Activated naive CD8-positive, alpha-beta T cell treated with anti-CD3 and anti-CD28 coated beads for 36 hours (primary cell): ENCODE measurements around the gene PNRC1. TPM values are rescaled to one million over a fixed set of nuclear protein-coding genes. Genes with fewer than 3 reads are reported as not detected.
A peak's percentile ranks its signal among the peaks of the same experiment; 100 is the strongest.

Experiments
- DNase-seq: peaks from one replicate; pipeline ENCODE4 v3.0.0; 2021
- H3K27ac Mint-ChIP-seq: one replicate; pipeline ENCODE4 v1.8.0; 2022; ENCODE audit warnings: mild to moderate bottlenecking, moderate library complexity, mixed read lengths
- H3K27me3 Mint-ChIP-seq: one replicate; pipeline ENCODE4 v1.8.0; 2022; ENCODE audit warnings: mild to moderate bottlenecking, mixed read lengths
- H3K36me3 Mint-ChIP-seq: one replicate; pipeline ENCODE4 v1.8.0; 2021; ENCODE audit warnings: mild to moderate bottlenecking, mixed read lengths
- H3K4me1 Mint-ChIP-seq: one replicate; pipeline ENCODE4 v1.8.0; 2021; ENCODE audit warnings: mixed read lengths
- H3K4me3 Mint-ChIP-seq: one replicate; pipeline ENCODE4 v1.8.0; 2022; ENCODE audit warnings: mild to moderate bottlenecking, moderate library complexity, mixed read lengths
- H3K9me3 Mint-ChIP-seq: one replicate; pipeline ENCODE4 v1.8.0; 2022; ENCODE audit warnings: mixed read lengths
- total RNA-seq, 2 experiments: library from RNA; stranded (reverse); gene quantifications; one replicate each; pipeline ENCODE4 v1.2.3, GENCODE V29; 2021

PNRC1 gene
- total RNA-seq, 2 experiments from 2014 or later = 81.3 to 84.5 TPM

GRCh38 chr6:89073014-89073620, 7.4 kb upstream of the PNRC1 start:
- Mint-ChIP-seq H3K27ac (no peak overlapping the region), H3K4me1 (peaks cover 3% of the 10 kb centered on the region), H3K36me3 (no peaks in the 10 kb centered on the region), H3K4me3 (no peak overlapping the region), H3K9me3 (no peaks in the 10 kb centered on the region), H3K27me3 (peaks cover 4% of the 10 kb centered on the region)
- DNase-seq = no peak

DNA sequence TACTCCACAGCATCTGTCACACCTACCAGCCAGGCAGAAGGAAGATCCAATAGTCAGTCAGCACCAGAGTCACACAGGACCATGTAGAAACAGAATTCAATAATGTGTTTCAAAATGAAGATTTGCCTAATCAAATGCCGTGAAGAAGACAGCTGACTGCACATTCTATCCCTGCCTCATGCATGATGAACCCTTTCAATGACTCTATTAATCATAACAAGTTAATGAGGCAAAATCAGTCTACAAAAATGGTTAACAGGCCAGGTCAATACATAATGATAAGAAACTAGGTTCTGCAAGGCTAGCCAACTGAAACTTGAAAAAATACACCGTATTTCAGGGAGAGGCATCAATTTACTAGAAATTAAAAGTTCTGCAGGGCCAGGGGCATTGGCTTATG, 6.7 kb upstream of the PNRC1 start:
- H3K4me1 Mint-ChIP-seq = peaks cover 5% of the 10 kb centered on the region
- no peak for DNase-seq
- no peaks in the 10 kb centered on the region for H3K36me3 Mint-ChIP-seq
- no peak overlapping the region for H3K4me3 Mint-ChIP-seq
- no peaks in the 10 kb centered on the region for H3K9me3 Mint-ChIP-seq
- H3K27me3 Mint-ChIP-seq = peaks cover 4% of the 10 kb centered on the region
- no peak overlapping the region for H3K27ac Mint-ChIP-seq

GRCh38 chr6:89079511-89080234, 878 bp upstream of the PNRC1 start:
- H3K4me1 Mint-ChIP-seq = peaks cover 18% of the 10 kb centered on the region
- H3K36me3 Mint-ChIP-seq = peaks cover 21% of the 10 kb centered on the region
- H3K27me3 Mint-ChIP-seq = no peaks in the 10 kb centered on the region
- peak overlapping the region; percentile 97 for H3K27ac Mint-ChIP-seq
- DNase-seq = peak; percentile 55
- H3K9me3 Mint-ChIP-seq = no peaks in the 10 kb centered on the region
- peak overlapping the region; percentile 89 for H3K4me3 Mint-ChIP-seq

- peaks cover 31% of the 10 kb centered on the region for H3K36me3 Mint-ChIP-seq
- peak overlapping the region; percentile 89 for H3K4me3 Mint-ChIP-seq
- H3K9me3 Mint-ChIP-seq = no peaks in the 10 kb centered on the region
- peak overlapping the region; percentile 97 for H3K27ac Mint-ChIP-seq
- peaks cover 26% of the 10 kb centered on the region for H3K4me1 Mint-ChIP-seq
- DNase-seq = no peak
- H3K27me3 Mint-ChIP-seq = no peaks in the 10 kb centered on the region
Observed at GRCh38 chr6:89081129-89081422, 525 bp downstream of the PNRC1 start.

GRCh38 chr6:89081423-89082322, 1.1 kb downstream of the PNRC1 start:
- H3K27ac Mint-ChIP-seq = peak overlapping the region; percentile 91
- peak; percentile 98 for DNase-seq
- H3K4me3 Mint-ChIP-seq = peak overlapping the region; percentile 89
- no peaks in the 10 kb centered on the region for H3K9me3 Mint-ChIP-seq
- H3K36me3 Mint-ChIP-seq = peaks cover 34% of the 10 kb centered on the region
- peaks cover 26% of the 10 kb centered on the region for H3K4me1 Mint-ChIP-seq
- no peaks in the 10 kb centered on the region for H3K27me3 Mint-ChIP-seq

- Mint-ChIP-seq H3K9me3 (no peaks in the 10 kb centered on the region), H3K4me1 (peaks cover 28% of the 10 kb centered on the region), H3K4me3 (peak overlapping the region; percentile 85), H3K27ac (peak overlapping the region; percentile 91), H3K36me3 (peaks cover 34% of the 10 kb centered on the region), H3K27me3 (no peaks in the 10 kb centered on the region)
- no peak for DNase-seq
Observed at GRCh38 chr6:89082486-89082891, 1.9 kb downstream of the PNRC1 start.

- H3K36me3 Mint-ChIP-seq = peaks cover 34% of the 10 kb centered on the region
- H3K9me3 Mint-ChIP-seq = no peaks in the 10 kb centered on the region
- peak overlapping the region; percentile 81 for H3K27ac Mint-ChIP-seq
- H3K27me3 Mint-ChIP-seq = no peaks in the 10 kb centered on the region
- peaks cover 26% of the 10 kb centered on the region for H3K4me1 Mint-ChIP-seq
- H3K4me3 Mint-ChIP-seq = peak overlapping the region; percentile 69
- no peak for DNase-seq
Observed at GRCh38 chr6:89084542-89084941, 4.0 kb downstream of the PNRC1 start.

- peak overlapping the region; percentile 81 for H3K27ac Mint-ChIP-seq
- DNase-seq = no peak
- no peaks in the 10 kb centered on the region for H3K9me3 Mint-ChIP-seq
- H3K4me1 Mint-ChIP-seq = peaks cover 26% of the 10 kb centered on the region
- no peaks in the 10 kb centered on the region for H3K27me3 Mint-ChIP-seq
- peak overlapping the region; percentile 69 for H3K4me3 Mint-ChIP-seq
- H3K36me3 Mint-ChIP-seq = peaks cover 34% of the 10 kb centered on the region
Observed at GRCh38 chr6:89084954-89085353, 4.4 kb downstream of the PNRC1 start.

- no peak for DNase-seq
- Mint-ChIP-seq H3K9me3 (no peaks in the 10 kb centered on the region), H3K36me3 (peaks cover 34% of the 10 kb centered on the region), H3K27ac (peak overlapping the region; percentile 18), H3K4me1 (peaks cover 30% of the 10 kb centered on the region), H3K4me3 (no peak overlapping the region), H3K27me3 (no peaks in the 10 kb centered on the region)
Observed at GRCh38 chr6:89085409-89086205, 5.1 kb downstream of the PNRC1 start.

- H3K27me3 Mint-ChIP-seq = no peaks in the 10 kb centered on the region
- peaks cover 33% of the 10 kb centered on the region for H3K4me1 Mint-ChIP-seq
- DNase-seq = no peak
- no peaks in the 10 kb centered on the region for H3K9me3 Mint-ChIP-seq
- H3K27ac Mint-ChIP-seq = no peak overlapping the region
- peaks cover 27% of the 10 kb centered on the region for H3K36me3 Mint-ChIP-seq
- H3K4me3 Mint-ChIP-seq = no peak overlapping the region
Observed at GRCh38 chr6:89087881-89088280, 7.3 kb downstream of the PNRC1 start.

DNA sequence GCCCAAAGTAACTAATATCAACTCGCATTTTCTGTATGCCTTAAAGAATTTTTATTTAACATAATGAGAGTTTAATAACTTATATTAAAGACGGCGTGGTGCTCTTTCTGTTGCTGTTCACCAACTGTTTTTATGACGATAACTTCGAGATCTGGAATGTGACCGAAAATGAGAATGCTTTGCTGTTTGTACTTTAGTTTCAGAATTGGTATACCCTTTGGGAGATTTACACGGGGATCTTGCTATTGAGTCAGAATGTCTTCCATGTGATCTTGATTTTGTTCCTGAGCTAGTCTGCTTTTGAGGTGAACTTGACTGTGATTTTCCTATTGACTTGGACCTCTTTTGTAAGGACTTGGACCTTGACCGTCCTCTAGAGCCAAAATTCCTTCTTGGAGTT, 17.9 kb downstream of the PNRC1 start:
- peaks cover 3% of the 10 kb centered on the region for H3K36me3 Mint-ChIP-seq

DNA sequence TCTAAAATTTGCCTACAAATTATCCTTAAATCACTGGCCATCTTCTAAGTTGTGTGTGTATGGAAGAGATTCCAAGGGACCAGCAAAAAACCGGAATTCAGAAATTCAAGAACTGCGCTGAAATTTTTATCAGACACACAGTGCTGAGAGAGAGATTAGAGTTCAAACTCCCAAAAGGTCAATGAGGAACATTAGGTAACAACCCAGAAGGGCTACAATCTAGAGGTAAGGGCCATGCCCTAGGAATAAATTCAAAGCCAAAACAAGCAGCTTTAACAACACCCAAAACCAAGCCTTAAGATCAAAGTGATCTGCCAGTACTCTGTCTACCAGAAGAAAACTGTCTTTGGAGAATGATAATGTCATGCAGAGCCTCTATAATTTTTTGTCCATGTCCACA, 19.6 kb downstream of the PNRC1 start:
- no peak for DNase-seq
- peaks cover 4% of the 10 kb centered on the region for H3K4me1 Mint-ChIP-seq
- peaks cover 3% of the 10 kb centered on the region for H3K36me3 Mint-ChIP-seq
- H3K27me3 Mint-ChIP-seq = no peaks in the 10 kb centered on the region
- H3K27ac Mint-ChIP-seq = no peak overlapping the region
- H3K4me3 Mint-ChIP-seq = no peak overlapping the region
- H3K9me3 Mint-ChIP-seq = no peaks in the 10 kb centered on the region

More for the DNA sequence above, 17.9 kb downstream of the PNRC1 start:
- H3K4me3 Mint-ChIP-seq = no peak overlapping the region
- peaks cover 4% of the 10 kb centered on the region for H3K4me1 Mint-ChIP-seq
- no peak overlapping the region for H3K27ac Mint-ChIP-seq
- no peaks in the 10 kb centered on the region for H3K27me3 Mint-ChIP-seq
- no peaks in the 10 kb centered on the region for H3K9me3 Mint-ChIP-seq
- DNase-seq = no peak

DNA sequence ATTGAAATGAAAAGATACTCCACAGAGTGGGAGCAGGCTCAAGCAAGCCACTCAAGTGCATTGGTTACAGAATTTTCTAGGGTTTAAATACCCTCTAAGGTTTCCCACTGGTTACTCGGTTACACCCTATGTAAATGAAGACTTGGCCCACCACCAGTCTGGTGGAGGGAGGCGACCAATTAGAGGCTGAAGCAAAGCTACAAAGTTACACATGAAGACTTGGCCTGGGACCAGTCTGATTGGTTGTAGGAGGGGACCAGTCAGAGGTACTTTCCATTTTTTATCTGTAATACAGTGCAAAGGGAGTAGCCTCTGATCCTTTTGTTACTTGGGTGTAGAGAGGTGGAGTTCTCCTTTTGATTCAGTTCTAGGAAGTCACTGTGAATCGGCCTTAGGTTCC, 29.7 kb downstream of the PNRC1 start:
- Mint-ChIP-seq H3K9me3 (no peaks in the 10 kb centered on the region), H3K4me3 (no peak overlapping the region), H3K36me3 (no peaks in the 10 kb centered on the region), H3K4me1 (no peaks in the 10 kb centered on the region), H3K27ac (no peak overlapping the region), H3K27me3 (no peaks in the 10 kb centered on the region)
- DNase-seq = no peak

- Mint-ChIP-seq H3K4me1 (peaks cover 3% of the 10 kb centered on the region), H3K4me3 (no peak overlapping the region), H3K27ac (no peak overlapping the region), H3K9me3 (no peaks in the 10 kb centered on the region), H3K36me3 (no peaks in the 10 kb centered on the region), H3K27me3 (peaks cover 7% of the 10 kb centered on the region)
- DNase-seq = no peak
Observed at GRCh38 chr6:89111933-89112332, 31.4 kb downstream of the PNRC1 start.

DNA sequence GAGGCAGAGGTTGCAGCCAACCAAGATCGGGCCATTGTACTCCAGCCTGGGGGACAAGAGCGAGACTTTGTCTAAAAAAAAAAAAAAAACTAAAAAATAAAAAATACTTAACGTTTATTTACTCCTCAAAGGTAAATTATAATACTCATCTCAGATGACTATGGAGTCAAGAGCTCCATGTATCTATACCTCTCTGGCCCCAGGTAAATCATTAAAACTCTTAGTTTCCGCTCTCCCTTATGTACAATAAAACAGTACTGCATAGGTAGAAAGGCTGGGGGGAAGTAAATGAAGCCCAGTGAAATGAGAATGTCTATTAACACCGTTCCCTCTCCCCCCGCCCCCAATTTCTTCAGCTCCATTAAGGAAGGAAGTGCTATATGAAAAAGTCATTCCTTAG, 36.2 kb downstream of the PNRC1 start:
- Mint-ChIP-seq H3K36me3 (no peaks in the 10 kb centered on the region), H3K27ac (no peak overlapping the region)
- no peak for DNase-seq

More for the DNA sequence above, 36.2 kb downstream of the PNRC1 start:
- Mint-ChIP-seq H3K4me1 (peaks cover 6% of the 10 kb centered on the region), H3K9me3 (peaks cover 5% of the 10 kb centered on the region), H3K4me3 (peak overlapping the region; percentile 77), H3K27me3 (peaks cover 15% of the 10 kb centered on the region)
